HG03439 (cell line): ENCODE results near the gene TNIP2.
"Not testable (repeated sequence)": the region's sequence is repeated elsewhere in the genome, so short reads cannot be mapped to it uniquely, and the experiment has no call there.

Source experiments
- ATAC-seq: cut with Tn5 transposase; IDR thresholded peaks from one replicate; pipeline ENCODE4 v1.9.1; 2021; ENCODE audit warnings: mild to moderate bottlenecking, moderate library complexity; ENCODE audit not compliant: unreplicated experiment

Gene TNIP2

GRCh38 chr4:2794486-2795299 is 38.6 kb upstream of the TNIP2 start:
- no peak for ATAC-seq

- no peak for ATAC-seq
These were observed 37.7 kb upstream of the TNIP2 start for GRCh38 chr4:2793586-2794485.

GRCh38 chr4:2792711-2793585 is 36.8 kb upstream of the TNIP2 start, which contains the start of gene SH3BP2:
Gene SH3BP2, plus strand, starts transcription at chr4:2793085. Its CDS starts 27,533 bp downstream, at chr4:2820618.
- no peak for ATAC-seq

- no peak for ATAC-seq
These were observed 36.2 kb upstream of the TNIP2 start for GRCh38 chr4:2792396-2792710.

- ATAC-seq = no peak
These were observed 35.6 kb upstream of the TNIP2 start for GRCh38 chr4:2791518-2792395.

GRCh38 chr4:2790583-2791517 is 34.7 kb upstream of the TNIP2 start:
- ATAC-seq = no peak

- ATAC-seq = no peak
These were observed 33.9 kb upstream of the TNIP2 start for GRCh38 chr4:2789793-2790582.

- no peak for ATAC-seq
These were observed 33.2 kb upstream of the TNIP2 start for GRCh38 chr4:2789351-2789750.

GRCh38 chr4:2788532-2789103 is 32.5 kb upstream of the TNIP2 start:
- ATAC-seq = no peak

GRCh38 chr4:2788101-2788500 is 32.0 kb upstream of the TNIP2 start:
- no peak for ATAC-seq

- peak; percentile 57 for ATAC-seq
These were observed 31.3 kb upstream of the TNIP2 start for GRCh38 chr4:2787230-2788100.

- ATAC-seq = peak; percentile 8
These were observed 30.7 kb upstream of the TNIP2 start for GRCh38 chr4:2786794-2787229.

- ATAC-seq = no peak
These were observed 30.1 kb upstream of the TNIP2 start for GRCh38 chr4:2786152-2786671.

- no peak for ATAC-seq
These were observed 29.5 kb upstream of the TNIP2 start for GRCh38 chr4:2785613-2786012.

GRCh38 chr4:2783790-2784189 is 27.7 kb upstream of the TNIP2 start:
- ATAC-seq = no peak

- ATAC-seq = no peak
These were observed 25.8 kb upstream of the TNIP2 start for GRCh38 chr4:2781911-2782310.

GRCh38 chr4:2780643-2781042 is 24.5 kb upstream of the TNIP2 start:
- not testable (repeated sequence) for ATAC-seq
